Loucy (cell line): Measurements from ENCODE around the gene PTPRN2.

Source experiments
- CTCF ChIP-seq: fragments of 200-600 bp; sonication (generic); conservative IDR thresholded peaks from 2 replicates; pipeline ENCODE4 v1.5.1; 2014; ENCODE audit warnings: mild to moderate bottlenecking, antibody characterized with exemption, low read length
- EZH2phosphoT487 ChIP-seq: fragments of 200-600 bp; IDR thresholded peaks from 2 replicates; pipeline ENCODE4 v1.6.1; 2018; ENCODE audit warnings: antibody characterized with exemption, mild to moderate bottlenecking, moderate library complexity, borderline replicate concordance

- TF ChIP-seq CTCF (no peak), EZH2phosphoT487 (no peak)
Measured at GRCh38 chr7:157826566-157826965, 761.1 kb downstream of the PTPRN2 start.
